NCI-H446 treated with DMSO at 0.1 percent for 48 hours (cell line): Measurements from ENCODE around the gene MBD5.

Source experiments
- DNase-seq: peaks from one replicate; lab custom pipeline; 2025; lab: John Stamatoyannopoulos, UW

The MBD5 gene

DNA sequence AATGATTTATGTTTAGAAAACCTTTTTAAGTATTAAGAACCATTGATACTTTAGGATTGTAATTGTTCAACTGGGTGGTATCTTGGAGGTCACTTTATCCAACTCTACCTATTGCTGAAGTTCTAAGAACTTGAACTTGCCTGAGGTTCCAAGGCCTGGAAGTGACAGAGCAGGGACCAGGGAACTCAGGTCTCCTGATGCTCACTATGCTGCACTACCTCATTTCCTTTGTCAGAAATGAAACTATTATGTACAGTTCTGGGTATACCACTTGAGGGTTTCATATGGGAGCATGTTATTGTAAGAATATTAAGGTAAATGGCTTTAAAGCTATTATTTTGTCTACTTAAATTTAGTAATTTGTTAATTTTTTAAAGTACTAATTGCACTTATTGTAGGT, 3.0 kb downstream of the MBD5 start:
- DNase-seq = no peak

GRCh38 chr2:148026573-148026972, 5.7 kb downstream of the MBD5 start:
- DNase-seq = no peak

DNA sequence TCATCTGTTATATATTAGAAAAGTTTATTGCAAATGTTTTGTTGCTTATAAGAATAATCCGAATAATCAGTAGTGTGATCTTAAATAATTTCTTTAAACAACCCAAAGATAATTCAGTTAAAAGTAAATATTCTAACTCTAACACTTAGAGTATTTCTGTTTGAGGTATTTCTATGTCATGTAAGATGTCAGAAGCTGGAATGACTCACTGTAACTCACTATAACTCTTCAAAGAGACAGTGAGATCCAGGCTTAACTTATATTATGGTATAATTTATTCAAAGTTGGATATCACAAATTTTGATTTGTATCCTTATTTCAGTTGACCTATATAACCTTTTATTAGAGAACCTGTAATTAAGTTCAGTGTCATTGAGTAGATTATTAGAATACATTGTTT, 6.9 kb downstream of the MBD5 start:
- no peak for DNase-seq

DNA sequence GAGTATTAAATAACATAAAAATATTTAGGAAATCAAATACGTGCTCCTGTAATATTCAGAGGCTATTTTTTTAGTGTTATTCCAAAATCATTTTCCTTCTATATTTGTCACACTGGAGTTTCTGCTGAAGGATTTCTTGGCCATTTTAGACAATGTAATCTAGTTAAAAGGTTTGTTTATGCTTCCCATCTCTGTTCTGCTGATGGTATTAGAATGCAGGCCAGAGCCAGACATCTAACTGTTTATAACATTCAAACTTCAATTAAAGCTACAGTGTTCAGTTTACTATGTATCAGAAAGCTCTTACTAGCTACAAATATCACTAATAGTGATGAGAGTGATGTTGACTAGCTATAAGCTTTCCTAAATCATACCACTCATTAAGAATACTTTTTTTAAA, 7.9 kb downstream of the MBD5 start:
- no peak for DNase-seq

- no peak for DNase-seq
Measured at GRCh38 chr2:148031152-148031551, 10.3 kb downstream of the MBD5 start.

GRCh38 chr2:148032215-148032614, 11.3 kb downstream of the MBD5 start:
- DNase-seq = no peak

DNA sequence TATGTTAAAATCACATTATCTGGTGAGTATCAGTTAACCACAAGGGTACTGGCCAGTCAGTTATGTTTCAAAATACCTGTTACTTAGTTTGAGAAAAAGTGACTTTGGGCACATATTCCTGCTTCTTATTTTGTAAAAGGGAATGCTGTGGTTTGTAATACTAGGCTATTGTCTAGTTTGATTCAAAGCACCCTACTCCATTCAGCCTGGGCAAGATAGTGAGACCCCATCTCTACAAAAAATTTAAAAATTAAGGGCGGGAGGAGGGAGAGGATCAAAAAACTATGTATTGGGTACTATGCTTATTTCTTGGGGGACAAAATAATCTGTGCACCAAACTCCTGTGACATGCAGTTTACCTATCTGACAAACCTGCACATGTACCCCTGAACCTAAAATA, 18.9 kb downstream of the MBD5 start:
- DNase-seq = no peak

DNA sequence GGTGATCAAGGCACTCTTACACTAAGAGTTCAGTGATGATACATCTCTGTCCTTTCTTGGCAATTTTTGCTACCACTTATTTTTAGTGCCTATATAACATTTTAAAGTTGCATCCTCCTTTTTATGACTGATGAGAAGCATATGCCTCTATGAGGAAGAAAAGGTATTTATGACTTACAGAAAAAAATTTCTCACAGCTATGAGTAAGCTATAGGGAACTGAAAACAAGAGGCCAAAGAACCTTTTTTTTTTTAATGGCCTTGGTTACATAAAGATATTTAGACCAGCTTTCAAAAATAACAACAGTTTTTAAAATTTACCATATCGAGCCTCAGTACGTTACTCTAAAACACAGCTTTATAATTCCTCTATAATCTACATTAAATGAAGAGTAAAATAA, 21.3 kb downstream of the MBD5 start:
- DNase-seq = no peak

- no peak for DNase-seq
Measured at GRCh38 chr2:148044322-148044721, 23.4 kb downstream of the MBD5 start.

DNA sequence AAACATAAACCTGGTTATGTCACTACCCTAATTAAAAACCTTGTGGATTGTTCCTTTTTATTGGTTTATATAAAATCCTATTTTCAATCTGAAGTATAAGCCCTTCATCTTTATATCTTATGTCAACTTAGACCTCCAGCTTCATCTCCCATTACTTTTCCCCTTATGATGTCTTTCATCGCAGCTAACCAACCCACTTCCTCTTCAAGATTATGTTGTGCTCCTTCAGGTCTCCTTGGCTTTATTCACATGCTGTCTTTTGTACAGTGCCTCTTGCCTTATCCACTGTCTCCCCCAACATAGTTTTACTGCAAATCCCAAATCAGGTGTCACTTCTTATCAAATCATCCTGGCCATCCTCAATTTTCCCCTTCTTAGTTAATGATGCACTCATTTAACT, 25.9 kb downstream of the MBD5 start:
- DNase-seq = no peak

- DNase-seq = no peak
Measured at GRCh38 chr2:148048475-148049221, 27.8 kb downstream of the MBD5 start.

- no peak for DNase-seq
Measured at GRCh38 chr2:148049284-148049683, 28.4 kb downstream of the MBD5 start.

- DNase-seq = no peak
Measured at GRCh38 chr2:148052687-148053086, 31.8 kb downstream of the MBD5 start.

GRCh38 chr2:148058641-148059040, 37.8 kb downstream of the MBD5 start:
- no peak for DNase-seq

DNA sequence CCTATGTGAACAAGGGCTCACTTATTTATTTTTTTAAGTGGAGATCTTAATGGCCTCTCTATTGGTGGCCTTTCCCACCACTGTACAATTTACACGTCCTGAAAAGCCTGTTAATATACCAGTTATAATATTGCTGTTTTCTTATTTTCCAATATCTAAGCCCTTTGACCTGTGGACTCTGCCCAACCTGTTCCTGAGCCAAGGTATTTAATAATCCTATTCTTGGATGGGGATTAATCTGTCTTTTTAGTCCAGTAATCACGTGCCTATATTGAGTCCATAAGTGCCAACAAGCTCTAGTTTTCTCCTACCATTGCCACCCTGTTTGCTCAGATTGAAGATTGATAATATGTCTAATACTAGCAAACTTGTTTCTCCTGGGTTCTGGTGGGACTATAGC, 42.7 kb downstream of the MBD5 start:
- DNase-seq = no peak

DNA sequence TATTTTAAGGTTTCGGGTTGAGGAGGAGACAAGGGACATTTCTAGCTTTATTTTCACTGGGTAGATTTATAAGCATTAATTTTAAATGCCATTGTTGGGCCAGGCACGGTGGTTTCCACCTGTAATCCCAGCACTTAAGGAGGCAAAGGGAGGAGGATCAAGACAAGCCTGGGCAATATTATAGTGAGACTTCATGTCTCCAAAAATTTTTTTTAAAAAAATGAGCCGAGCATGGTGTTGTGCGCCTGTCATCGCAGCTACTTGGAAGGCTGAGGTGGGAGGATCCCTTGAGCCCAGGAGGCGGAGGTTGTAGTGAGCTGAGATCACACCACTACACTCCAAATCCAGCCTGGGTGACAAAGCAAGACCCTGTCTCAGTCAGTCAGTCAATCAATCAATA, 45.0 kb downstream of the MBD5 start:
- no peak for DNase-seq

- no peak for DNase-seq
Measured at GRCh38 chr2:148067801-148068200, 46.9 kb downstream of the MBD5 start.

DNA sequence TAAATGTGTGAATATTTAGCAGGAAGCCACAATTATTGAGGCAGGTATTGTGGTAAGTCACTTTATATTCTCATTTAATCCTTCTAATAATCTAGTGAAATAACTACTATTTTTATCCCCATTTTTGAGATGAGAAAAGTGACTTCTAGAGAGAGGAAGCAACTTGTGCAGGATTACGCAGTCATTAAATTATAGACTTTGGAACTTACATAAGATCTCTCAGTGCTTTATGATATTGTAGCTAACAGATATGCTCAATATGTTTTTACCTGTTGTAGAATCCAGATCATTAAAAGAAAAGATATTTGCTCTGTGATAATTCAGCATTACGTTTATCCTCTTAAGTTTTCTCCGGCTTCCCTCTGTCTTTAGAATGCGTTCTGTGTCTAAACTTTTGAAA, 50.5 kb downstream of the MBD5 start:
- DNase-seq = no peak

- no peak for DNase-seq
Measured at GRCh38 chr2:148096012-148096411, 75.1 kb downstream of the MBD5 start.

- no peak for DNase-seq
Measured at GRCh38 chr2:148102641-148103040, 81.8 kb downstream of the MBD5 start.

DNA sequence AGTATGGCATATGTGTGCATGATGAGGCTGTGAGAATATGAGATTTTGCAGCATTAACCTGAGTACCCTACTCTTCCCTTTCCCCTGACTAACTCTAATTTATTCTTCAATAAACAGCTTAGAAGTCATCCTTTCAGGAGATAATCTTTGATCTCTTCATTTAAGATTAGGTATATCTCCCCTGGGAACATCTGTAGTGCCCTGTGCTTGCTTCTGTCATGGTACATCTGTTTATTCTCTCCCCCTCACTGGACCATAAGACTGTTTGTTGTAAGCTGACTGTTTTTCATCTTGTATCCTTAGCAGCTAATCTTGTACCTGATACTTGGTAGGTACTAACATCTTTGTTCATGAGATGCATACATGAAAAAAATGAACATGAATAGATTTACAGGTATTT, 83.1 kb downstream of the MBD5 start:
- DNase-seq = no peak

DNA sequence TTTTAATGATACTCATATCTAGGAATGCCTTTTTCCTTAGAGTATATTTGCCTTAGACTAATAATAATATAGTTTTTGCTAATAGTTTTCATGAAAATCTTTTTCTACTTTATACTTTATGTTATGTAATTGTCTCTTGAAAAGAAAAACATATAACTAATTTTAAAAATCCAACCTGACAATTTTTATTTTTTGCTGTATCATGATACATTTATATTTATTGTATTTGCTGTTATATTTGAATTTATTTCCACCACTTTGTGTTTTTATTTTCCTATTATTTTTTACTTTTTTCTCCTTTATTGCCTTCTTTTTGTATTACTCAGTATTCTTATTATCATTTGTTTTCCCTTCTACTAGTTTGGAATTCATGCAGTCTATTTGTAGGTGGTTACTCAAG, 85.4 kb downstream of the MBD5 start:
- DNase-seq = no peak

DNA sequence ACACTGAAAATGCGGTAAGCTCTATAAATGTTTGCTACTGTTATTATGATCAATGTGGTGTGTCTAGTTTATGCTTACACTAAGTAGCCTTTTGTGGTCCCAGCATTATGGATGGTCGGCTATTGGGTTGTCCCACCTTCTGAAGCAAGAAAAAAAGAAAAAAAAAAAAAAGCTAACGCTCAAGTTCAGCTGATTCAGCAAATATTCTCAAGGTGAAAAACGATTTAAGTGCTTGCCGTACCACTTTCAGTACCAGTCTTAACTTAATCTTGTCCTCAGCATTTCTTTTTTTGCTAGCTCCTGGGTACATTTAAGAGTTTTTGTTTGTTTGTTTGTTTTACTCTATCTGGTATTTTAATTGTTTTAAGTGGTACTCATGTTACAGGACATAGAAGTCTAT, 87.5 kb downstream of the MBD5 start:
- DNase-seq = no peak

- no peak for DNase-seq
Measured at GRCh38 chr2:148110184-148110583, 89.3 kb downstream of the MBD5 start.

GRCh38 chr2:148122788-148123187, 101.9 kb downstream of the MBD5 start:
- DNase-seq = no peak
